OCI-LY7 (cell line): ENCODE results near the gene MUSK. TPM values are rescaled to one million over a fixed set of nuclear protein-coding genes. Genes with fewer than 3 reads are reported as not detected.

Experiments used
- BruUV-seq: library from RNA; stranded (reverse); fragments of 400-500 nt; replicated peaks from 2 replicates; lab custom pipeline; 2021; lab: Mats Ljungman, UMichigan
- CTCF ChIA-PET: fragments of 300-600 bp; sonication (Branson Sonifier 250); formaldehyde crosslinking; loops from one replicate; lab custom pipeline; 2022; ENCODE audit warnings: antibody characterized with exemption; ENCODE audit not compliant: unreplicated experiment; lab: Charles Lee
- POLR2A ChIA-PET: fragments of 300-600 bp; sonication (Branson Sonifier 250); formaldehyde crosslinking; loops from one replicate; lab custom pipeline; 2022; ENCODE audit warnings: antibody characterized with exemption; lab: Charles Lee
- DNase-seq: peaks from one replicate; pipeline ENCODE4 v3.0.0-alpha.2; 2015; ENCODE audit warnings: low spot score
- H2AFZ ChIP-seq: fragments of 200-600 bp; sonication (generic), shearing (Covaris generic); 2 replicates; pipeline ENCODE4 v1.6.1; 2014; ENCODE audit warnings: mild to moderate bottlenecking, antibody characterized with exemption, low read length, moderate library complexity
- H3K27ac ChIP-seq: fragments of 200-600 bp; sonication (generic); 2 replicates; pipeline ENCODE4 v1.5.1; 2014; ENCODE audit warnings: mixed run types, low read depth, mild to moderate bottlenecking, moderate library complexity, low read length, inconsistent platforms; ENCODE audit not compliant: poor library complexity, severe bottlenecking
- H3K36me3 ChIP-seq: fragments of 200-600 bp; sonication (generic); 2 replicates; pipeline ENCODE4 v1.6.1; 2014; ENCODE audit warnings: mild to moderate bottlenecking, antibody characterized with exemption, low read length, moderate library complexity, mixed read lengths; ENCODE audit not compliant: insufficient read depth
- H3K4me1 ChIP-seq: fragments of 200-600 bp; sonication (generic); 2 replicates; pipeline ENCODE4 v1.5.1; 2014; ENCODE audit warnings: mild to moderate bottlenecking, low read length; ENCODE audit not compliant: insufficient read depth, poor library complexity, severe bottlenecking
- H3K4me2 ChIP-seq: fragments of 200-600 bp; sonication (generic); 2 replicates; pipeline ENCODE4 v1.6.1; 2014; ENCODE audit warnings: mild to moderate bottlenecking, low read length
- H3K4me3 ChIP-seq: fragments of 200-600 bp; sonication (generic); 2 replicates; pipeline ENCODE4 v1.5.1; 2014; ENCODE audit warnings: mild to moderate bottlenecking, low read depth, low read length; ENCODE audit not compliant: poor library complexity, severe bottlenecking
- H3K79me2 ChIP-seq: fragments of 200-600 bp; sonication (generic); 2 replicates; pipeline ENCODE4 v1.6.1; 2016; ENCODE audit warnings: low read depth, mild to moderate bottlenecking, low read length, moderate library complexity, mixed read lengths; ENCODE audit not compliant: insufficient read depth
- H3K9me2 ChIP-seq: fragments of 200-600 bp; sonication (generic); 2 replicates; pipeline ENCODE4 v1.6.1; 2016; ENCODE audit warnings: mild to moderate bottlenecking, low read length, mixed read lengths; ENCODE audit not compliant: insufficient read depth
- H3K9me3 ChIP-seq: fragments of 200-600 bp; sonication (generic); 2 replicates; pipeline ENCODE4 v1.6.1; 2014; ENCODE audit warnings: mild to moderate bottlenecking, mixed run types, low read length, mixed read lengths
- H4K20me1 ChIP-seq: fragments of 200-600 bp; sonication (generic); 2 replicates; pipeline ENCODE4 v1.6.1; 2014; ENCODE audit warnings: mild to moderate bottlenecking, antibody characterized with exemption, low read length, moderate library complexity, mixed read lengths; ENCODE audit not compliant: insufficient read depth
- EZH2phosphoT487 ChIP-seq: fragments of 200-600 bp; sonication (generic); IDR thresholded peaks from 2 replicates; pipeline ENCODE4 v1.6.1; 2018; ENCODE audit warnings: low read depth, borderline replicate concordance, mild to moderate bottlenecking, mixed run types, antibody characterized with exemption, low read length, moderate library complexity, mixed read lengths
- intact Hi-C: fragments of 100-400 bp; cut with micrococcal nuclease; formaldehyde crosslinking; loops from one replicate; pipeline ENCODE4 v1.10.0; 2022; ENCODE audit not compliant: unreplicated experiment
- total RNA-seq, 2 experiments: library from RNA; depleted of rRNA in 1 of 2; stranded (reverse); fragments of >200 nt in 1 of 2; shearing (Covaris generic) in 1 of 2; gene quantifications; 2 replicates each; pipeline ENCODE4 v1.2.3, GENCODE V29; 2014 to 2022
- TF ChIP-seq, protein P1 (sequence below): fragments of 200-600 bp; sonication (generic); conservative IDR thresholded peaks from 2 replicates; pipeline ENCODE4 v1.5.1; 2014; ENCODE audit warnings: mild to moderate bottlenecking, antibody characterized with exemption, low read length, moderate library complexity, mixed read lengths

The MUSK gene
- total RNA-seq, 2 experiments from 2014 or later: not detected

DNA sequence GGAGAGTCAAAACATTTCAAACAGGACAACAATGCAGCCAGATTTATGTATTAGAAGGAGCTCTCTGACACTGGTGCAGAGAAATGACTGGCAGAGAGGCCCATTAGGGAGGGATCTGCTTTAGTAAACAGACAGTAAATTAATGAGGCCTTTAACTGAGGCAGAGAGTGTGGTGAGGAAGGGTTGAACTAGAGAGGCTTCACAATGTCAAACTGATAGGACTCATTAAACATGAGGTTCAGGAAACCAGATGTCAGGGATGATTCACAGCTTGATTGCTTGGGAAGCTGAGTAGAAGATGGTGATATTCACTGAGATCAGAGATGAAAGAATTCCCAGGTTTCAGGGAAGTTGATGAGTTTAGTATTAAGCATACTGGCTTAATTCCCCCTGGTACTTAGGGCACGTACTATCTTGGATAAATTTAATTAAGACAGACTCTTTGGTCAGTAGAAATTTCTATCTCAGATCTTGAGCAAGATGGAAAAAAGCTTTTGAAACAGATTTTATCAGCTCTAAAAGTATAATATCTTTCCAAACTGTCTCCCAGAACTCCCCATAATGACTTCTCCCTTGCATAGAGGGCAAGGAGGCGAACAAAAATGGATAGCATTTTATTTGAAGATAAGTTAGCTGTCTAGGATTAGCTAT, 8.6 kb upstream of the MUSK start:
- Histone ChIP-seq H3K79me2 (no peaks in the 10 kb centered on the region), H3K4me3 (no peak overlapping the region), H3K27ac (no peak overlapping the region), H3K9me2 (no peaks in the 10 kb centered on the region), H2AFZ (no peak overlapping the region), H3K4me1 (no peaks in the 10 kb centered on the region), H3K9me3 (no peaks in the 10 kb centered on the region), H4K20me1 (no peaks in the 10 kb centered on the region), H3K4me2 (no peak overlapping the region), H3K36me3 (no peaks in the 10 kb centered on the region)
- DNase-seq: no peak
- CTCF ChIA-PET: no interaction called here
- intact Hi-C loops: no loop called here
- POLR2A ChIA-PET: interaction anchor here (0.6 to 0.7 kb wide), 2 partner anchors 8 to 935 kb away, joined by 3 to 6 read pairs; no protein-coding TSS in a partner anchor
- no peak for TF ChIP-seq EZH2phosphoT487
- TF ChIP-seq, protein P1, sequence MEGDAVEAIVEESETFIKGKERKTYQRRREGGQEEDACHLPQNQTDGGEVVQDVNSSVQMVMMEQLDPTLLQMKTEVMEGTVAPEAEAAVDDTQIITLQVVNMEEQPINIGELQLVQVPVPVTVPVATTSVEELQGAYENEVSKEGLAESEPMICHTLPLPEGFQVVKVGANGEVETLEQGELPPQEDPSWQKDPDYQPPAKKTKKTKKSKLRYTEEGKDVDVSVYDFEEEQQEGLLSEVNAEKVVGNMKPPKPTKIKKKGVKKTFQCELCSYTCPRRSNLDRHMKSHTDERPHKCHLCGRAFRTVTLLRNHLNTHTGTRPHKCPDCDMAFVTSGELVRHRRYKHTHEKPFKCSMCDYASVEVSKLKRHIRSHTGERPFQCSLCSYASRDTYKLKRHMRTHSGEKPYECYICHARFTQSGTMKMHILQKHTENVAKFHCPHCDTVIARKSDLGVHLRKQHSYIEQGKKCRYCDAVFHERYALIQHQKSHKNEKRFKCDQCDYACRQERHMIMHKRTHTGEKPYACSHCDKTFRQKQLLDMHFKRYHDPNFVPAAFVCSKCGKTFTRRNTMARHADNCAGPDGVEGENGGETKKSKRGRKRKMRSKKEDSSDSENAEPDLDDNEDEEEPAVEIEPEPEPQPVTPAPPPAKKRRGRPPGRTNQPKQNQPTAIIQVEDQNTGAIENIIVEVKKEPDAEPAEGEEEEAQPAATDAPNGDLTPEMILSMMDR: no peak
- no TSS peak for BruUV-seq

DNA sequence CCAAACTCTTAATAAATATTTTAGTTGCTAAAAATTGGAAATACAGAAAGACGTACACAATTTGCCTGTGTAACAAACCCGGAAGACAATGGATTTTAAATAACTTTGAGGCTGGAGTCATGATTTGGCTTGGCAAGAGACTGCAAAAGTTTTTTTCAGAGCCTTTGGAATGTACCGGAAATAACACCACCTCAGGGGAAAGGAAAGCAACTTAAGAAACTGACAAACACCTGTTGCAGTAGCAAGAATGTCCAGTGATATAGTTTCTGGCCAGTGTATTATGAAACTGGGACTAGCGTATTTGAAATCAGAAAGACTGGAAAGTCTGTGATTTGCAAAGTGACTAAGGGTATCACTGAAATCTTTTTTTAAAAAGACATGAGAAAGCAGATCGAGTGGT, 842 bp downstream of the MUSK start:
- H3K79me2 ChIP-seq: no peaks in the 10 kb centered on the region
- no peak for TF ChIP-seq EZH2phosphoT487
- TF ChIP-seq, protein P1: no peak
- no peaks in the 10 kb centered on the region for H3K36me3 ChIP-seq
- H3K4me1 ChIP-seq: no peaks in the 10 kb centered on the region
- H3K9me3 ChIP-seq: no peaks in the 10 kb centered on the region
- H3K27ac ChIP-seq: no peak overlapping the region
- ChIA-PET POLR2A (no interaction called here), CTCF (no interaction called here)
- H3K9me2 ChIP-seq: no peaks in the 10 kb centered on the region
- intact Hi-C loops: no loop called here
- no peak overlapping the region for H2AFZ ChIP-seq
- no TSS peak for BruUV-seq
- no peak for DNase-seq
- H4K20me1 ChIP-seq: no peaks in the 10 kb centered on the region
- H3K4me2 ChIP-seq: no peak overlapping the region
- H3K4me3 ChIP-seq: no peak overlapping the region

DNA sequence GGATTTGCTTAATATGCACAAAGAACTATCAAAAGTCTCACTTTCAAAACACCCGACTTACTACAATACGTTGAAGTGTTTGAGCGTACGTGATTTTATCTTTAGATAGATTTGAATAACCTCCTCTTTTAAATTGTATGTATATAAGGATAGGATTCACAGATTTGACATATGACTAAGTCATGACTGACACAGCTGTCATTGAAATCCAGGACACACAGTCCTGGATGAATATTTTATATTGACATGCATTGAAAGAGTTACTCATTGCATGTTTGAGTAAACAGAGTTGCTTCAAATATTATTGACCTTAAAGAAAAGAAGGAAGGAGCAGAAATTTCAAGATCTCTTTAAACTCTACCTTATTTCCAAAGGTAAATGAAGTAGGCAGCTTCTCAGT, 3.3 kb downstream of the MUSK start:
- Histone ChIP-seq H2AFZ (no peak overlapping the region), H3K4me1 (no peaks in the 10 kb centered on the region), H3K27ac (no peak overlapping the region), H3K9me3 (no peaks in the 10 kb centered on the region), H3K9me2 (no peaks in the 10 kb centered on the region), H3K36me3 (no peaks in the 10 kb centered on the region), H3K4me3 (no peak overlapping the region), H3K79me2 (no peaks in the 10 kb centered on the region), H4K20me1 (no peaks in the 10 kb centered on the region), H3K4me2 (no peak overlapping the region)
- POLR2A ChIA-PET: interaction anchor here (0.6 kb wide), 1 partner anchor 620 kb away, joined by 3 read pairs; no protein-coding TSS in a partner anchor
- no peak for TF ChIP-seq EZH2phosphoT487
- TF ChIP-seq, protein P1: no peak
- no TSS peak for BruUV-seq
- DNase-seq: no peak
- CTCF ChIA-PET: no interaction called here
- intact Hi-C loops: no loop called here
